Panc1 (cell line): Measurements from ENCODE around the gene RANBP17. TPM values are rescaled to one million over a fixed set of nuclear protein-coding genes. Genes with fewer than 3 reads are reported as not detected.

Experiments used
- ATAC-seq: fragments of 200-7000 bp; cut with Tn5 transposase; 2 replicates; pipeline ENCODE4 v1.9.1; 2020; ENCODE audit warnings: mild to moderate bottlenecking, moderate library complexity
- BruUV-seq: library from RNA; stranded (reverse); fragments of 400-500 nt; replicated peaks from 2 replicates; lab custom pipeline; 2021; lab: Mats Ljungman, UMichigan
- CTCF ChIA-PET: fragments of 300-600 bp; sonication (Branson Sonifier 250); formaldehyde crosslinking; loops from one replicate; lab custom pipeline; 2022; ENCODE audit warnings: antibody characterized with exemption; lab: Charles Lee
- POLR2A ChIA-PET: fragments of 300-600 bp; sonication (Branson Sonifier 250); formaldehyde crosslinking; loops from one replicate; lab custom pipeline; 2022; ENCODE audit warnings: antibody characterized with exemption; lab: Charles Lee
- DNase-seq: peaks from one replicate; pipeline ENCODE4 v3.0.0-alpha.2; 2010; ENCODE audit warnings: low read depth, low spot score
- H3K27ac ChIP-seq: 2 replicates; pipeline ENCODE4 v1.5.1; 2011; ENCODE audit warnings: mild to moderate bottlenecking, low read length, inconsistent platforms
- H3K27me3 ChIP-seq: fragments of 200-500 bp; sonication (Bioruptor generic); 2 replicates; pipeline ENCODE4 v1.6.0; 2014; ENCODE audit warnings: low read length, inconsistent platforms; ENCODE audit not compliant: control insufficient read depth, insufficient read depth
- H3K36me3 ChIP-seq: fragments of 200-500 bp; sonication (Bioruptor generic); 2 replicates; pipeline ENCODE4 v1.5.1; 2014; ENCODE audit warnings: inconsistent platforms, mild to moderate bottlenecking, low read length, moderate library complexity; ENCODE audit not compliant: control insufficient read depth, insufficient read depth
- H3K4me1 ChIP-seq: 2 replicates; pipeline ENCODE4 v1.5.1; 2011; ENCODE audit warnings: inconsistent platforms, mild to moderate bottlenecking, low read length, moderate library complexity; ENCODE audit not compliant: control insufficient read depth, insufficient read depth
- H3K4me3 ChIP-seq, 2 experiments: 2 replicates each; pipeline ENCODE4 v1.5.1; 2011 to 2012; ENCODE audit warnings: low read depth in 2 of 2, low read length in 2 of 2, mild to moderate bottlenecking in 2 of 2, inconsistent platforms in 1 of 2, moderate library complexity in 1 of 2
- H3K9me3 ChIP-seq: fragments of 200-500 bp; sonication (Bioruptor generic); 2 replicates; pipeline ENCODE4 v1.5.1; 2014; ENCODE audit warnings: low read depth, mild to moderate bottlenecking, inconsistent platforms, low read length, moderate library complexity; ENCODE audit not compliant: control insufficient read depth, insufficient read depth
- POLR2AphosphoS5 ChIP-seq: IDR thresholded peaks from 2 replicates; pipeline ENCODE4 v1.6.1; 2012; ENCODE audit warnings: mild to moderate bottlenecking, low read depth, low read length, moderate library complexity
- SIN3A ChIP-seq: IDR thresholded peaks from 2 replicates; pipeline ENCODE4 v1.6.1; 2012; ENCODE audit warnings: low read depth, mild to moderate bottlenecking, low read length, moderate library complexity, borderline replicate concordance; ENCODE audit not compliant: insufficient read depth
- TCF7L2 ChIP-seq: IDR thresholded peaks from 2 replicates; pipeline ENCODE4 v1.6.1; 2011; ENCODE audit warnings: mild to moderate bottlenecking, low read depth, low read length, inconsistent platforms
- in situ Hi-C: cut with HindIII; loops from 2 replicates; pipeline ENCODE4 v1.10.0; 2016; ENCODE audit warnings: low sequenced_read_pairs, low pct_unique_long_range_greater_than_20kb
- intact Hi-C: fragments of 100-400 bp; cut with micrococcal nuclease; formaldehyde crosslinking; loops from one replicate; pipeline ENCODE4 v1.10.0; 2022; ENCODE audit not compliant: unreplicated experiment
- total RNA-seq: library from RNA; stranded (reverse); gene quantifications from one replicate; pipeline ENCODE4 v1.2.1, GENCODE V29; 2021; ENCODE audit not compliant: unreplicated experiment
- TF ChIP-seq, protein P1 (sequence below): fragments of 450-650 bp; IDR thresholded peaks from 2 replicates; pipeline ENCODE4 v1.5.1; 2017; ENCODE audit warnings: mild to moderate bottlenecking
- TF ChIP-seq, protein P2 (sequence below), 2 experiments: IDR thresholded peaks; 2 replicates each; pipeline ENCODE4 v1.6.1; 2011 to 2012; ENCODE audit warnings: low read depth in 2 of 2, control low read depth in 1 of 2, low read length in 1 of 2, mild to moderate bottlenecking in 1 of 2, moderate library complexity in 1 of 2; ENCODE audit not compliant: insufficient read depth in 1 of 2

RANBP17 gene
- total RNA-seq, 1 experiment from 2014 or later: not detected

DNA sequence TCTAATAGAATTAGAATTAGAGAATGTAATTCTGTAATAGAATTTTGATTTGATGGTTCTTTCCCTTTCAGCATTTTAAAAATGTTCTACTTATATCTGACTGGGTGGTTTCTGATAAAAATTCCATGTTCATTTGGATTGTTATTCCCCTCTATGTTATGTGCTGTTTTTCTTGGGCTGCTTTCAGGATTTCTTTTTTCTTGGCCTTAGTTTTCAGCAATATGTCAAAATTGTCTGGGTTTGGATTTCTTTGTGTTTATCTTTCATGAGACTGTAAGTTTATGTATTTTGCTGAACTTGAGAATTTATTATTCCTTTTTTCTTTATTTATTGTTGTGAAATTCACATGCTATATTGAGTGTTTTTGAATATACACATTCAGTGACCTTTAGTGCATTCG lies 189.1 kb downstream of the RANBP17 start:
- in situ Hi-C loops (no loop called here), intact Hi-C loops (no loop called here)
- ChIA-PET CTCF (interaction anchor here (0.6 kb wide), 1 partner anchor 33 kb away, joined by 3 read pairs; no protein-coding TSS in a partner anchor), POLR2A (no interaction called here)
- no peak for ATAC-seq
- H3K27ac ChIP-seq: no peak overlapping the region
- TF ChIP-seq POLR2AphosphoS5 (no peak), SIN3A (no peak), TCF7L2 (no peak)
- TF ChIP-seq, protein P1, sequence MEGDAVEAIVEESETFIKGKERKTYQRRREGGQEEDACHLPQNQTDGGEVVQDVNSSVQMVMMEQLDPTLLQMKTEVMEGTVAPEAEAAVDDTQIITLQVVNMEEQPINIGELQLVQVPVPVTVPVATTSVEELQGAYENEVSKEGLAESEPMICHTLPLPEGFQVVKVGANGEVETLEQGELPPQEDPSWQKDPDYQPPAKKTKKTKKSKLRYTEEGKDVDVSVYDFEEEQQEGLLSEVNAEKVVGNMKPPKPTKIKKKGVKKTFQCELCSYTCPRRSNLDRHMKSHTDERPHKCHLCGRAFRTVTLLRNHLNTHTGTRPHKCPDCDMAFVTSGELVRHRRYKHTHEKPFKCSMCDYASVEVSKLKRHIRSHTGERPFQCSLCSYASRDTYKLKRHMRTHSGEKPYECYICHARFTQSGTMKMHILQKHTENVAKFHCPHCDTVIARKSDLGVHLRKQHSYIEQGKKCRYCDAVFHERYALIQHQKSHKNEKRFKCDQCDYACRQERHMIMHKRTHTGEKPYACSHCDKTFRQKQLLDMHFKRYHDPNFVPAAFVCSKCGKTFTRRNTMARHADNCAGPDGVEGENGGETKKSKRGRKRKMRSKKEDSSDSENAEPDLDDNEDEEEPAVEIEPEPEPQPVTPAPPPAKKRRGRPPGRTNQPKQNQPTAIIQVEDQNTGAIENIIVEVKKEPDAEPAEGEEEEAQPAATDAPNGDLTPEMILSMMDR: no peak
- TF ChIP-seq, protein P2, sequence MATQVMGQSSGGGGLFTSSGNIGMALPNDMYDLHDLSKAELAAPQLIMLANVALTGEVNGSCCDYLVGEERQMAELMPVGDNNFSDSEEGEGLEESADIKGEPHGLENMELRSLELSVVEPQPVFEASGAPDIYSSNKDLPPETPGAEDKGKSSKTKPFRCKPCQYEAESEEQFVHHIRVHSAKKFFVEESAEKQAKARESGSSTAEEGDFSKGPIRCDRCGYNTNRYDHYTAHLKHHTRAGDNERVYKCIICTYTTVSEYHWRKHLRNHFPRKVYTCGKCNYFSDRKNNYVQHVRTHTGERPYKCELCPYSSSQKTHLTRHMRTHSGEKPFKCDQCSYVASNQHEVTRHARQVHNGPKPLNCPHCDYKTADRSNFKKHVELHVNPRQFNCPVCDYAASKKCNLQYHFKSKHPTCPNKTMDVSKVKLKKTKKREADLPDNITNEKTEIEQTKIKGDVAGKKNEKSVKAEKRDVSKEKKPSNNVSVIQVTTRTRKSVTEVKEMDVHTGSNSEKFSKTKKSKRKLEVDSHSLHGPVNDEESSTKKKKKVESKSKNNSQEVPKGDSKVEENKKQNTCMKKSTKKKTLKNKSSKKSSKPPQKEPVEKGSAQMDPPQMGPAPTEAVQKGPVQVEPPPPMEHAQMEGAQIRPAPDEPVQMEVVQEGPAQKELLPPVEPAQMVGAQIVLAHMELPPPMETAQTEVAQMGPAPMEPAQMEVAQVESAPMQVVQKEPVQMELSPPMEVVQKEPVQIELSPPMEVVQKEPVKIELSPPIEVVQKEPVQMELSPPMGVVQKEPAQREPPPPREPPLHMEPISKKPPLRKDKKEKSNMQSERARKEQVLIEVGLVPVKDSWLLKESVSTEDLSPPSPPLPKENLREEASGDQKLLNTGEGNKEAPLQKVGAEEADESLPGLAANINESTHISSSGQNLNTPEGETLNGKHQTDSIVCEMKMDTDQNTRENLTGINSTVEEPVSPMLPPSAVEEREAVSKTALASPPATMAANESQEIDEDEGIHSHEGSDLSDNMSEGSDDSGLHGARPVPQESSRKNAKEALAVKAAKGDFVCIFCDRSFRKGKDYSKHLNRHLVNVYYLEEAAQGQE (IDR thresholded peaks at IDR 0.05; ENCODE audit: insufficient read depth in 1 of 2, low read depth in 2 of 2, low read length in 1 of 2): no peak
- H3K4me3 ChIP-seq: no peak overlapping the region
- H3K27me3 ChIP-seq: no peaks in the 10 kb centered on the region
- BruUV-seq: no TSS peak
- no peaks in the 10 kb centered on the region for H3K4me1 ChIP-seq
- peaks cover 5% of the 10 kb centered on the region for H3K9me3 ChIP-seq
- no peaks in the 10 kb centered on the region for H3K36me3 ChIP-seq
- DNase-seq: no peak

DNA sequence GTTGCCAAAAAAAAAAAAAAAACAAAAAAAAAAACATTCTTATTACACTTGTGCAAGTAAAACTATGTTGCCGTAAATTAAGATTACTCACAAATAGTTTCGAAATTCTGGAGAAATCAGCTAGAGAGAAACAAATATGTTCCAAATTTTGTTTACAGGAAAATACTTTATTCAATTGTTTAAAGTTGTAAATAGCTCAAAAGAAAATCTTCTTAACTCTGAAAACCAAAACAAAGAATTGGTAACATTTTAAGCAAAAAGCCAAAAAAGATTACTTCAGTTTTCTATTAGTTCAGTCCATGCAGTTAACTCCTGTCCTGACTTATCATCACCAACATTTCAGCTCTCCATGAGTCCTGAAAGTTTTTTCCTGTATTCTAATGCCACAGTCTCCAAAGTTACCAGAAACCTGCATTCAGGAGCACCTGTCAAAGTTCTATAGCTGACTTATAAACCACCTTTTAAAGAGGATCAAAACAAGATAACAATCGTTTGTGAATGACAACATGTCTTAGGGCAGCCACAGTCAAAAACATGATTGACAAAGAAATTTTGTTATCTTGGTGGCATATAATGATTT lies 194.1 kb downstream of the RANBP17 start:
- DNase-seq: no peak
- CTCF ChIA-PET: no interaction called here
- POLR2A ChIA-PET: no interaction called here

DNA sequence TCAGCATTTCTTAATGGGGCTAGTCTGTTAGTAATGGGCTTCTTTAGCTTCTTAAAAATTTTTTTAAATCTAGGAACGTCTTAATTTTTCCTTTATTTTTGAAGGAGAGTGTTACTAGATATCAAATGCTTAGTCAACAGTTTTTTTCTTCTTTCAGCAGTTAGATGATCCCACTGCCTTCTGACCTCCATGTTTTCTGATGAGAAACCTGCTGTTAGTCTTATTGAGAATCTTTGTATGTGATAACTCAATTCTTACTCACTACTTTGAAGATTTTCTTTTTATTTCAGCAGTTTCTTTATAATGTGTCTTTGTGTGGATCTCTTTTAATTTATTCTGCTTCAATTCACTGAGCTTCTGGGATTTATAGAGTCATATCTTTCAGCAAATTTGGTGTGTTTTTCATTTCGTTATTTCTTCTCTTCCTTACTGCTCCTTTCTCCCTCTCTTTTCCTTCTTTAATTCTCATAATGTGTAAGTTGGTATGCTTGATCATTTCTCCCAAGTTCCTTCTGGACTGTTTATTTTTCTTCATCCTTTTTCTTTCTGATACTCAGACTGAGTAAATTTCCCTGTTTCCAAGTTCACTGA lies 205.8 kb downstream of the RANBP17 start:
- Histone ChIP-seq H3K27ac (no peak overlapping the region), H3K9me3 (peaks cover 7% of the 10 kb centered on the region; the same call in 1 of the 2 replicates), H3K4me3 (no peak overlapping the region), H3K36me3 (no peaks in the 10 kb centered on the region), H3K27me3 (no peaks in the 10 kb centered on the region), H3K4me1 (no peaks in the 10 kb centered on the region)
- ChIA-PET CTCF (no interaction called here), POLR2A (no interaction called here)
- in situ Hi-C loops (no loop called here), intact Hi-C loops (no loop called here)
- no peak for DNase-seq
- BruUV-seq: no TSS peak
- TF ChIP-seq SIN3A: no peak
- no peak for TF ChIP-seq POLR2AphosphoS5
- TF ChIP-seq TCF7L2: no peak
- TF ChIP-seq, protein P1: no peak
- TF ChIP-seq, protein P2 (IDR thresholded peaks at IDR 0.05; ENCODE audit: insufficient read depth in 1 of 2, low read depth in 2 of 2, low read length in 1 of 2): no peak
- ATAC-seq: no peak

More for the DNA sequence above, 194.1 kb downstream of the RANBP17 start:
- Histone ChIP-seq H3K36me3 (no peaks in the 10 kb centered on the region), H3K27me3 (no peaks in the 10 kb centered on the region), H3K4me3 (no peak overlapping the region), H3K27ac (no peak overlapping the region), H3K9me3 (peaks cover 20% of the 10 kb centered on the region), H3K4me1 (no peaks in the 10 kb centered on the region)
- in situ Hi-C loops (no loop called here), intact Hi-C loops (no loop called here)
- no peak for TF ChIP-seq TCF7L2
- no peak for ATAC-seq
- no TSS peak for BruUV-seq
